Activated naive CD8-positive, alpha-beta T cell treated with anti-CD3 and anti-CD28 coated beads, Interleukin-2, amount 10 ng/mL, durations not matched to agents 7 days and 5 days (primary cell): ENCODE data around the gene ABL2. TPM values are rescaled to one million over a fixed set of nuclear protein-coding genes. Genes with fewer than 3 reads are reported as not detected.

Experiments
- ATAC-seq: fragments of 150-1000 bp; cut with Tn5 transposase; one replicate; pipeline ENCODE4 v1.10.0; 2021; ENCODE audit warnings: low read depth, moderate library complexity
- POLR2A ChIA-PET: fragments of 350-600 bp; sonication (Branson Sonifier 250); formaldehyde crosslinking; loops from one replicate; lab custom pipeline; 2021; ENCODE audit warnings: antibody characterized with exemption; lab: Charles Lee
- DNase-seq: peaks from one replicate; pipeline ENCODE4 v3.0.0; 2021
- H3K27ac Mint-ChIP-seq: one replicate; pipeline ENCODE4 v1.8.0; 2022; ENCODE audit warnings: mild to moderate bottlenecking, mixed read lengths
- H3K27me3 Mint-ChIP-seq: one replicate; pipeline ENCODE4 v1.8.0; 2022; ENCODE audit warnings: mild to moderate bottlenecking, moderate library complexity, mixed read lengths
- H3K36me3 Mint-ChIP-seq: one replicate; pipeline ENCODE4 v1.8.0; 2021; ENCODE audit warnings: mild to moderate bottlenecking, mixed read lengths
- H3K4me1 Mint-ChIP-seq: one replicate; pipeline ENCODE4 v1.8.0; 2021; ENCODE audit warnings: mixed read lengths
- H3K4me3 Mint-ChIP-seq: one replicate; pipeline ENCODE4 v1.8.0; 2022; ENCODE audit warnings: mild to moderate bottlenecking, moderate library complexity, mixed read lengths
- H3K9me3 Mint-ChIP-seq: one replicate; pipeline ENCODE4 v1.8.0; 2021; ENCODE audit warnings: mixed read lengths
- total RNA-seq, 2 experiments: library from RNA; stranded (reverse); gene quantifications; one replicate each; pipeline ENCODE4 v1.2.3, GENCODE V29; 2021

The ABL2 gene
- total RNA-seq, 2 experiments from 2014 or later: 9.7 to 11.2 TPM

DNA sequence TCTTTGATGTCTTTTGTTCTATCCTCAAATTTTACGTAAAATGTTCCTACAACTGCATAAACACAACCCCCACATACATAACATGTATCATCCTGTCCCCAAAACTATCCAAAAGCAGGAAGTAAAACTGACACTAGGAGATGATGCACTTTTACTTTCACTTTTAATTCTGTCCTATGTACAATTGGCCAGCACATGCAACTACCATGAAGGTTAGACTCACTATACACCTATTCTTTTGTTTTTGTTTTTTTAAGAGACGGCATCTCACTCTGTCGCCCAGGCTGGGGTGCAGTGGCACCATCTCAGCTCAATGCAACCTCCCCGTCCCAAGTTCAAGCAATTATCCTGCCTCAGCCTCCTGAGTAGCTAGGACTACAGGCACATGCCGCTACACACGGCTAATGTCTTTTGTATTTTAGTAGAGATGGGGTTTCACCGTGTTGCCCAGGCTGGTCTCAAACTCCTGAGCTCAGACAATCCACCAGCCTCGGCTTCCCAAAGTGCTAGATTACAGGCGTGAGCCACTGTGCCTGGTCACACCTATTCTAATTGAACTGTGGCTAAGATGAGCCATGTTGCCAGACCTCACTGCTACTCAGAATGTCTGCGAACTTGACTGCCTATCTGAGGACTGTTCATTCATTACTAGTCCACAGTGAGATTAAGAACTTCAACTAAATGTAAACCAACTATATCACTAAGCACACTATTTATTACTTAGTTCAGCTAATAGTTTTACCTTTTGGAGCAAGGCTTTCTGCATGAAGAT is 99.6 kb downstream of the ABL2 start:
- Mint-ChIP-seq H3K36me3 (peaks cover 12% of the 10 kb centered on the region), H3K4me1 (peaks cover 14% of the 10 kb centered on the region), H3K27me3 (no peaks in the 10 kb centered on the region), H3K4me3 (peak overlapping the region; percentile 81), H3K27ac (peak overlapping the region; percentile 96), H3K9me3 (no peaks in the 10 kb centered on the region)
- peak; percentile 49 for DNase-seq
- POLR2A ChIA-PET: interaction anchor here (0.7 to 1.0 kb wide), 2 partner anchors 82 to 164 kb away, joined by 4 to 5 read pairs; partner anchors contain the start of gene SOAT1
- ATAC-seq: peak; percentile 99

- DNase-seq (no peak), ATAC-seq (no peak)
- Mint-ChIP-seq H3K9me3 (no peaks in the 10 kb centered on the region), H3K4me3 (no peak overlapping the region), H3K27ac (no peak overlapping the region), H3K27me3 (no peaks in the 10 kb centered on the region), H3K36me3 (peaks cover 12% of the 10 kb centered on the region), H3K4me1 (peaks cover 14% of the 10 kb centered on the region)
- POLR2A ChIA-PET: interaction anchor here (0.6 kb wide), 1 partner anchor 113 kb away, joined by 6 read pairs; no protein-coding TSS in a partner anchor
These were observed 101.0 kb downstream of the ABL2 start for GRCh38 chr1:179128520-179128919.

DNA sequence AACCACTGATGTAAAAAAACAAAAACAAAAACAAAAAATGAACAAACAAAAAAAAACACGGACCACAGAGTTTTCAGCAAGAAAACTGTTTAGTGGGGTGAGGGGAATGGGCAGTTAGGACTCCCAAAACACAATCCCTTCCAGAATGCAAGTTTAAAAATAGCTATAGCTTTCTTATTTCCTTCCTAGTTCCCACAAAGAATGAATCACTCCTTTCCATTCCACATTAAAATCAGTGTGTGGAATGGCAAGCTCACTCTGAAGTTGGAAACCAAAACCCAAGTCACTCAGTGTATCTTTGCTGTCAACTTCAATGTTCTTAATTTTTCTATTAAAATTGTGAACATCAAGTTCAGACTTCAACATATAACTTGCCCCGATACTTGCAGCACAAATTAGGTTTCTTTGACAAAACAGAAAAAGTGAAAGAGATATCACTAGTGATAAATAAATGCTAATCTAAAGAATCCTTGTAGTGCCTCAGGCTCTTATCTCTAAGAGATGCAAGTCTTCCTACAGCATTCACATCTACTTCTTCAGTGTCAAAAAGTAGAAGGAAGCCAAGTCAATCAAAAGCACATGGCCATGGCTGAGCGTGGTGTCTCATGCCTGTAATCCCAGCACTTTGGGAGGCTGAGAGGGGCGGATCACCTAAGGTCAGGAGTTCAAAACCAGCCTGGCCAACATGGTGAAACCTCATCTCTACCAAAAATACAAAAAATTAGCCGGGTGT is 102.1 kb downstream of the ABL2 start:
- POLR2A ChIA-PET: interaction anchor here (0.7 to 1.3 kb wide), 2 partner anchors 46 to 110 kb away, joined by 3 to 4 read pairs; no protein-coding TSS in a partner anchor
- H3K27ac Mint-ChIP-seq: no peak overlapping the region
- H3K4me1 Mint-ChIP-seq: peaks cover 14% of the 10 kb centered on the region

DNA sequence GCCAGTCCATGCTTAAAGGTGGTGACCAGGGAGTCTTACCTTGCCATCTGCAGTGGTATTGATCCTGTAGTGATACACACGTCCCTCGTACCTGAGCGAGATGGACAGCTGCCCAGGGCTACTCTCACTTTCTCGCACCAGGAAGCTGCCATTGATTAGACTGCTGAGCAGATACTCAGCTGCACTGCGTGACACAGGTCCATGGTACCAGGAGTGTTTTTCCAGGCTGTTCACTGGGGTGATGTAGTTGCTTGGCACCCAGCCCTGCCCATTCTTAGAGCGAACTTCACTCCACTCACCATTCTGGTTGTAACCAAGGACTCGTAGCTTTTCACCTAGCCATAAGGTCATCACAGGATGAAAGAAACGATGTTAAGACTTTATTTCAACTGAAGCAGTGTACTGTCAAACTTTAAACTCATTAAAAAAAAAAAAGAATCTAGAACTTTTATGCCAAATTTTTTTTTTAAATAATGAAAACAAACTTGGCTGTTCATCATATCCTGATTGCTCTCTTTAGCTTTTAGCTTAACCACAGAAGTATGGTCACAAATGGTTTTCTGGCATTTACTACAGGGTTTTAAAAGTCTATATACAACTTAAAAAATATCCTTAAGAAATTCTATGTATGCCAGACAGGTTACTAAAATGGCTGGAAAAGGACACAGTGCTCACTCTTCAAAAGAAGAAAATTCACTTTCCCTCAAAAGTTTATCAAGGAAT is 103.0 kb downstream of the ABL2 start:
- Mint-ChIP-seq H3K4me3 (no peak overlapping the region), H3K27me3 (no peaks in the 10 kb centered on the region), H3K27ac (no peak overlapping the region), H3K36me3 (peaks cover 12% of the 10 kb centered on the region), H3K9me3 (no peaks in the 10 kb centered on the region), H3K4me1 (peaks cover 14% of the 10 kb centered on the region)
- DNase-seq (no peak), ATAC-seq (no peak)
- POLR2A ChIA-PET: interaction anchor here (0.7 to 1.4 kb wide), 3 partner anchors 45 to 168 kb away, joined by 3 to 5 read pairs (median 4); partner anchors contain the start of gene SOAT1

More for the DNA sequence above, 102.1 kb downstream of the ABL2 start:
- Mint-ChIP-seq H3K4me3 (no peak overlapping the region), H3K27me3 (no peaks in the 10 kb centered on the region), H3K9me3 (no peaks in the 10 kb centered on the region), H3K36me3 (peaks cover 12% of the 10 kb centered on the region)
- DNase-seq: no peak
- ATAC-seq: no peak

DNA sequence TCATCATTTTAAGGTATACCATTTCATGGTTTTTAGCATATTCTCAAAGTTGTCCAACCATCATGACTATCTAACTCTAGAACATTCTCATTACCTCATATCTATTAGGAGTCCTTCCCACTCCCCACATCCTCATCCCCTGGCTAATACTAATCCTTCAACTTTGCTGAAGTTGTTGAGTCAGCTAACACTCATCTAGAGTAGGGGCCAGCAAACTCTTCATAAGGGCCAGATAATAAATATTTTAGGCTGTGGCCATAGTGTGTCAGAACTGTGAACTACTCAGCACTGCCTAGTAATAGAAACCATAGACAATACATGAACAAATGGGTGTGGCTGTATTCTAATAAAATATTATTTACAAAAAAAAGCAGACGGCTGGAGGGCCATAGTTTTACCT is 104.6 kb downstream of the ABL2 start:
- POLR2A ChIA-PET: no interaction called here
- no peak for DNase-seq
- Mint-ChIP-seq H3K4me3 (no peak overlapping the region), H3K36me3 (peaks cover 4% of the 10 kb centered on the region), H3K27me3 (no peaks in the 10 kb centered on the region), H3K4me1 (peaks cover 11% of the 10 kb centered on the region), H3K27ac (no peak overlapping the region), H3K9me3 (no peaks in the 10 kb centered on the region)
- ATAC-seq: no peak

GRCh38 chr1:179121159-179121938 is 108.1 kb downstream of the ABL2 start:
- peaks cover 5% of the 10 kb centered on the region for H3K36me3 Mint-ChIP-seq
- no peak overlapping the region for H3K4me3 Mint-ChIP-seq
- DNase-seq (no peak), ATAC-seq (peak; percentile 14)
- H3K9me3 Mint-ChIP-seq: no peaks in the 10 kb centered on the region
- H3K27me3 Mint-ChIP-seq: no peaks in the 10 kb centered on the region
- POLR2A ChIA-PET: interaction anchor here (1.6 kb wide), 1 partner anchor 173 kb away, joined by 5 read pairs; the partner anchor contains the start of gene SOAT1
- H3K27ac Mint-ChIP-seq: no peak overlapping the region
- H3K4me1 Mint-ChIP-seq: peaks cover 3% of the 10 kb centered on the region

DNA sequence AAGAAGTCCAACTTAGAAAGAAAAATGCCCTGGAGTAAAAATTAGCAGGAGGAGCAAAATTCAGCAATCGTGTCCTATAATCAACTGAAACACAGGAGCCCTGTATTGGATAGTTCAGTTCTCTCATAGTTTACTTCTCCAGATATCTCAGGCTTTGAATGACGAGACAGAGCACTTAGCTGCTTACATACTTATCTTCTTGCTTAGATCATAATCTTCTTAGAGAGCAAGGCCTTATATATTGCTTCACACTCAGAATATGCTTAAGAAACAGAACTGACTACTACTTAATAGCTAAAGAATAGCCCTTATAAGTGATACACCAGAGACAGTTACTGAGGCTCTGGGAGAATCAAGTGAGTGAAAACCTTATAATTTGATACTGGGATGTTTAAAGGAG is 108.7 kb downstream of the ABL2 start:
- Mint-ChIP-seq H3K4me3 (no peak overlapping the region), H3K27ac (no peak overlapping the region), H3K27me3 (no peaks in the 10 kb centered on the region), H3K36me3 (peaks cover 5% of the 10 kb centered on the region), H3K4me1 (peaks cover 5% of the 10 kb centered on the region), H3K9me3 (no peaks in the 10 kb centered on the region)
- DNase-seq: no peak
- POLR2A ChIA-PET: interaction anchor here (1.6 kb wide), 1 partner anchor 173 kb away, joined by 5 read pairs; the partner anchor contains the start of gene SOAT1
- no peak for ATAC-seq

DNA sequence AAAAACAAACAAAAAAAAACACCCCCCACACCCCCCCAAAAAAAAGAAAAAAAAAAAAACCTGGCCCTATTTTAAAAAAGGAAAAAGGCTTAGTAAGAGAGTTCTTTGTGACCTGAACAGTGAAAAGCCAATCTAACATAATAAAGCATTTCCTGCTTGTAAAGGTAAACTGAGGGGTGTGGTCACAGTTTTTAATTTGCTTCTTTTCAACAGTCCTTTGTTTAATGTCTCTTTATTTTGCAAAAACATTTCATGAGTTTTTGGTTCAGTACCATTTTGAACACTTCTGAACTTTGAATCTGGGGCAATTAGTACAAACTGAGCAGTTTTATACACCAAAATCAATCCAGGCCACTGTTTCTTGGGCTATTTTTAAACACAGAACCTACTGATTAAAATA is 110.0 kb downstream of the ABL2 start:
- POLR2A ChIA-PET: no interaction called here
- Mint-ChIP-seq H3K27ac (no peak overlapping the region), H3K4me1 (peaks cover 2% of the 10 kb centered on the region), H3K36me3 (peaks cover 6% of the 10 kb centered on the region), H3K27me3 (no peaks in the 10 kb centered on the region), H3K4me3 (no peak overlapping the region), H3K9me3 (no peaks in the 10 kb centered on the region)
- ATAC-seq (no peak), DNase-seq (no peak)

GRCh38 chr1:179115181-179115580 is 114.3 kb downstream of the ABL2 start:
- ATAC-seq (no peak), DNase-seq (no peak)
- H3K27me3 Mint-ChIP-seq: no peaks in the 10 kb centered on the region
- H3K27ac Mint-ChIP-seq: no peak overlapping the region
- H3K4me1 Mint-ChIP-seq: peaks cover 2% of the 10 kb centered on the region
- POLR2A ChIA-PET: no interaction called here
- no peaks in the 10 kb centered on the region for H3K9me3 Mint-ChIP-seq
- no peak overlapping the region for H3K4me3 Mint-ChIP-seq
- peaks cover 9% of the 10 kb centered on the region for H3K36me3 Mint-ChIP-seq

GRCh38 chr1:179108644-179109043 is 120.8 kb downstream of the ABL2 start:
- H3K4me3 Mint-ChIP-seq: no peak overlapping the region
- ATAC-seq (no peak), DNase-seq (no peak)
- no peaks in the 10 kb centered on the region for H3K27me3 Mint-ChIP-seq
- no peaks in the 10 kb centered on the region for H3K36me3 Mint-ChIP-seq
- no peaks in the 10 kb centered on the region for H3K9me3 Mint-ChIP-seq
- POLR2A ChIA-PET: no interaction called here
- no peak overlapping the region for H3K27ac Mint-ChIP-seq
- H3K4me1 Mint-ChIP-seq: no peaks in the 10 kb centered on the region

GRCh38 chr1:179107706-179108629 is 121.5 kb downstream of the ABL2 start:
- Mint-ChIP-seq H3K4me1 (no peaks in the 10 kb centered on the region), H3K27me3 (no peaks in the 10 kb centered on the region), H3K36me3 (no peaks in the 10 kb centered on the region), H3K4me3 (no peak overlapping the region), H3K27ac (no peak overlapping the region), H3K9me3 (no peaks in the 10 kb centered on the region)
- no peak for DNase-seq
- POLR2A ChIA-PET: no interaction called here
- no peak for ATAC-seq

- Mint-ChIP-seq H3K27me3 (no peaks in the 10 kb centered on the region), H3K27ac (no peak overlapping the region), H3K36me3 (no peaks in the 10 kb centered on the region), H3K4me3 (no peak overlapping the region), H3K9me3 (no peaks in the 10 kb centered on the region), H3K4me1 (no peaks in the 10 kb centered on the region)
- no peak for DNase-seq
- POLR2A ChIA-PET: no interaction called here
- no peak for ATAC-seq
These were observed 124.1 kb downstream of the ABL2 start for GRCh38 chr1:179105393-179105792.
